Testis (tissue), 3 donors: ENCODE data around the gene POGK. TPM values are rescaled to one million over a fixed set of nuclear protein-coding genes. Genes with fewer than 3 reads are reported as not detected.

Experiments
- polyA plus RNA-seq: library from polyadenylated mRNA; stranded (reverse); fragments of 350-450 nt; fragmentation: Illumina TruSeq; extraction: RNeasy Lipid Tissue Mini Kit (QIAGEN cat#74804); gene quantifications from one replicate; pipeline ENCODE4 v1.2.3, GENCODE V29; 2014; ENCODE audit warnings: low read depth, low replicate concordance; ENCODE audit not compliant: insufficient read depth
- total RNA-seq, 2 donors: library from RNA; depleted of rRNA; stranded (reverse); fragments of >200 nt; gene quantifications; one replicate each; pipeline ENCODE4 v1.2.3, GENCODE V29; 2016

Gene POGK
- total and polyA plus RNA-seq, 3 donors from 2014 or later: 14.3 to 29.4 (median 29.2) TPM

Other genes starting within 250 kb of the POGK start
- 10 to 100 TPM; 22.0 to 25.8 TPM for gene TADA1, start 36.8 kb downstream of the POGK start, total RNA-seq
- gene TADA1, start 36.8 kb downstream of the POGK start, polyA plus RNA-seq: 19.2 TPM
- gene ILDR2, start 136.1 kb downstream of the POGK start, total RNA-seq: 100 to 1,000 TPM; 172 to 217 TPM
- 36.8 TPM for gene ILDR2, start 136.1 kb downstream of the POGK start, polyA plus RNA-seq
- gene MAEL, start 149.8 kb downstream of the POGK start, total RNA-seq: 100 to 1,000 TPM; 113 to 181 TPM
- 333 TPM for gene MAEL, start 149.8 kb downstream of the POGK start, polyA plus RNA-seq